ENCODE data around the gene FYCO1. TPM values are rescaled to one million over a fixed set of nuclear protein-coding genes. Genes with fewer than 3 reads are reported as not detected.

Gene FYCO1
- polyA plus RNA-seq, 1 donor (not counting 4 experiments of a cell fraction or from before 2014, with no cell fraction given) = 6.1 TPM

GRCh38 chr3:45985532-45986302 lies 9.9 kb downstream of the FYCO1 start:
- H3K27me3 ChIP-seq (ENCODE audit: control insufficient read depth, extremely low read depth, insufficient read depth, low read length) = no peaks in the 10 kb centered on the region
- H3K36me3 ChIP-seq (ENCODE audit: control insufficient read depth in 2 of 2, extremely low read depth in 1 of 2, insufficient read depth in 2 of 2, low read length in 2 of 2) = peaks cover 9 to 12% of the 10 kb centered on the region in 2 experiments
- H3K9ac ChIP-seq (ENCODE audit: control insufficient read depth, extremely low read depth, insufficient read depth, low read length) = no peak overlapping the region
- H3K4me1 ChIP-seq (ENCODE audit: control insufficient read depth, extremely low read depth, insufficient read depth, low read length) = peaks cover 30% of the 10 kb centered on the region
- H3K4me2 ChIP-seq (ENCODE audit: control insufficient read depth, extremely low read depth, insufficient read depth, low read depth, low read length) = no peak overlapping the region
- H3K27ac ChIP-seq (ENCODE audit: control insufficient read depth, insufficient read depth, low read length) = no peak overlapping the region
- dilution Hi-C loops (cut with MboI; ENCODE audit: extremely low pct_ligation_motif_present, low sequenced_read_pairs) = no loop called here
- DNase-seq (ENCODE audit: low read depth, low spot score) (no peak), FAIRE-seq (no peak)
- H3K9me1 ChIP-seq (ENCODE audit: control insufficient read depth, extremely low read depth, insufficient read depth, low read length) = peaks cover 2% of the 10 kb centered on the region
- no peak overlapping the region for H2AFZ ChIP-seq (ENCODE audit: control insufficient read depth, low read length)
- no peaks in the 10 kb centered on the region for H4K20me1 ChIP-seq (ENCODE audit: control insufficient read depth, extremely low read depth, insufficient read depth, low read length)
- TF ChIP-seq EZH2 (IDR thresholded peaks at IDR 0.05; ENCODE audit: low read length) (no peak), CTCF (optimal IDR thresholded peaks at IDR 0.05 in 1 of 3, IDR thresholded peaks at IDR 0.05 in 1 of 3, conservative IDR thresholded peaks at IDR 0.05 in 1 of 3; ENCODE audit: extremely low read depth in 1 of 3, insufficient read depth in 2 of 3, low read length in 3 of 3) (no peak)
- H3K4me3 ChIP-seq (ENCODE audit: control insufficient read depth in 2 of 3, extremely low read depth in 1 of 3, insufficient read depth in 2 of 3, low read depth in 1 of 3, low read length in 3 of 3) = no peak overlapping the region
- H3K79me2 ChIP-seq (ENCODE audit: control insufficient read depth, insufficient read depth, low read length) = peaks cover 2% of the 10 kb centered on the region
- no peaks in the 10 kb centered on the region for H3K9me3 ChIP-seq (ENCODE audit: control insufficient read depth, low read depth, low read length)

GRCh38 chr3:45984331-45985312 lies 11.0 kb downstream of the FYCO1 start:
- no peak for FAIRE-seq
- H3K79me2 ChIP-seq (ENCODE audit: control insufficient read depth, insufficient read depth, low read length) = peaks cover 2% of the 10 kb centered on the region
- peaks cover 24% of the 10 kb centered on the region for H3K4me1 ChIP-seq (ENCODE audit: control insufficient read depth, extremely low read depth, insufficient read depth, low read length)
- H4K20me1 ChIP-seq (ENCODE audit: control insufficient read depth, extremely low read depth, insufficient read depth, low read length) = no peaks in the 10 kb centered on the region
- no peak overlapping the region for H3K9ac ChIP-seq (ENCODE audit: control insufficient read depth, extremely low read depth, insufficient read depth, low read length)
- H3K4me2 ChIP-seq (ENCODE audit: control insufficient read depth, extremely low read depth, insufficient read depth, low read depth, low read length) = no peak overlapping the region
- peaks cover 2% of the 10 kb centered on the region for H3K9me1 ChIP-seq (ENCODE audit: control insufficient read depth, extremely low read depth, insufficient read depth, low read length)
- no peak for DNase-seq (ENCODE audit: low read depth, low spot score)
- H3K27me3 ChIP-seq (ENCODE audit: control insufficient read depth, extremely low read depth, insufficient read depth, low read length) = no peaks in the 10 kb centered on the region
- dilution Hi-C loops (cut with MboI; ENCODE audit: extremely low pct_ligation_motif_present, low sequenced_read_pairs) = no loop called here
- H3K4me3 ChIP-seq (ENCODE audit: control insufficient read depth in 2 of 3, extremely low read depth in 1 of 3, insufficient read depth in 2 of 3, low read depth in 1 of 3, low read length in 3 of 3) = no peak overlapping the region
- H3K36me3 ChIP-seq (ENCODE audit: control insufficient read depth in 2 of 2, extremely low read depth in 1 of 2, insufficient read depth in 2 of 2, low read length in 2 of 2) = peaks cover 9 to 12% of the 10 kb centered on the region in 2 experiments
- no peak overlapping the region for H3K27ac ChIP-seq (ENCODE audit: control insufficient read depth, insufficient read depth, low read length)
- no peaks in the 10 kb centered on the region for H3K9me3 ChIP-seq (ENCODE audit: control insufficient read depth, low read depth, low read length)
- H2AFZ ChIP-seq (ENCODE audit: control insufficient read depth, low read length) = no peak overlapping the region
- TF ChIP-seq EZH2 (IDR thresholded peaks at IDR 0.05; ENCODE audit: low read length) (no peak), CTCF (optimal IDR thresholded peaks at IDR 0.05 in 1 of 3, IDR thresholded peaks at IDR 0.05 in 1 of 3, conservative IDR thresholded peaks at IDR 0.05 in 1 of 3; ENCODE audit: extremely low read depth in 1 of 3, insufficient read depth in 2 of 3, low read length in 3 of 3) (no peak)
